Measurements from ENCODE around the gene DGCR2.

Gene DGCR2

GRCh38 chr22:19122752-19123492, 710 bp upstream of the DGCR2 start:
- peak overlapping the region; percentile 35 for H3K9ac ChIP-seq (ENCODE audit: low read length)
- peaks cover 3% of the 10 kb centered on the region for H3K27me3 ChIP-seq (ENCODE audit: control insufficient read depth, insufficient read depth, low read length)
- no peak overlapping the region for H3K4me3 ChIP-seq (ENCODE audit: low read length)
- peaks cover 23% of the 10 kb centered on the region for H3K4me1 ChIP-seq (ENCODE audit: control insufficient read depth, insufficient read depth, low read length)
- H3K9me3 ChIP-seq (ENCODE audit: control insufficient read depth, low read length): no peaks in the 10 kb centered on the region
- no peaks in the 10 kb centered on the region for H3K36me3 ChIP-seq (ENCODE audit: control insufficient read depth, insufficient read depth, low read length)

- Histone ChIP-seq H3K4me1 (ENCODE audit: control insufficient read depth, insufficient read depth, low read length) (peaks cover 30% of the 10 kb centered on the region), H3K27me3 (ENCODE audit: control insufficient read depth, insufficient read depth, low read length) (peaks cover 3% of the 10 kb centered on the region), H3K9me3 (ENCODE audit: control insufficient read depth, low read length) (no peaks in the 10 kb centered on the region), H3K36me3 (ENCODE audit: control insufficient read depth, insufficient read depth, low read length) (no peaks in the 10 kb centered on the region), H3K4me3 (ENCODE audit: low read length) (peak overlapping the region; percentile 72), H3K9ac (ENCODE audit: low read length) (peak overlapping the region; percentile 79)
Measured at GRCh38 chr22:19121631-19122142, 525 bp downstream of the DGCR2 start.

GRCh38 chr22:19120829-19121630, 1.2 kb downstream of the DGCR2 start:
- Histone ChIP-seq H3K4me3 (ENCODE audit: low read length) (peak overlapping the region; percentile 72), H3K36me3 (ENCODE audit: control insufficient read depth, insufficient read depth, low read length) (no peaks in the 10 kb centered on the region), H3K27me3 (ENCODE audit: control insufficient read depth, insufficient read depth, low read length) (peaks cover 3% of the 10 kb centered on the region), H3K9me3 (ENCODE audit: control insufficient read depth, low read length) (no peaks in the 10 kb centered on the region), H3K4me1 (ENCODE audit: control insufficient read depth, insufficient read depth, low read length) (peaks cover 30% of the 10 kb centered on the region), H3K9ac (ENCODE audit: low read length) (peak overlapping the region; percentile 79)

GRCh38 chr22:19119949-19120348, 2.3 kb downstream of the DGCR2 start:
- no peaks in the 10 kb centered on the region for H3K36me3 ChIP-seq (ENCODE audit: control insufficient read depth, insufficient read depth, low read length)
- no peaks in the 10 kb centered on the region for H3K9me3 ChIP-seq (ENCODE audit: control insufficient read depth, low read length)
- H3K9ac ChIP-seq (ENCODE audit: low read length): peak overlapping the region; percentile 79
- no peak overlapping the region for H3K4me3 ChIP-seq (ENCODE audit: low read length)
- H3K4me1 ChIP-seq (ENCODE audit: control insufficient read depth, insufficient read depth, low read length): peaks cover 30% of the 10 kb centered on the region
- H3K27me3 ChIP-seq (ENCODE audit: control insufficient read depth, insufficient read depth, low read length): no peaks in the 10 kb centered on the region

DNA sequence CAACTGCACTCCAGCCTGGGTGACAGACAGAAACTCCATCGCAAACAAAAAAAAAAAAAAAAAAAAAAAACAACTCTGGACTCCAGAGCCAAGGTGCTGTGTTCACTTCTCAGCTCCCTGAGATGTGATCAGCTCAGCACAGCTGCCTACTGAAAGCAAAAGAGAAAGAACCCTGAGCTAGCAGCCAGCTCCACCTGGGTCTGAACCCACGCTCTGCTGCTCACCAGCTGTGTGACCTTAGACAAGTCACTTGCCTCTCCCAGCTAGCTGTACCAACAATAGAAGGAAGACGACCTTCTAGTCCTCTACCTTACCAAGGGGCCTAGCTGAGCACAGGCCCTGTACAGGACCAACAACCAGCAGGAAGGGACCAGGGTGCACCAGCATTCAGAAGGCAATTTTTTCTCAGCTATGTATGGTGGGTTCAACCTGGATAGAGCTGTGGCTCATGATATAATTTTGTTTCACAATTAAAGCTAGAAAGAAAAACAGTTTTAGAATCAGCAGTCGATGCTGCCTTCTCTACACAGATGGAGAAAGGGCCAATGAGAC, 3.8 kb downstream of the DGCR2 start:
- no peak overlapping the region for H3K9ac ChIP-seq (ENCODE audit: low read length)
- H3K27me3 ChIP-seq (ENCODE audit: control insufficient read depth, insufficient read depth, low read length): no peaks in the 10 kb centered on the region
- H3K9me3 ChIP-seq (ENCODE audit: control insufficient read depth, low read length): no peaks in the 10 kb centered on the region
- peaks cover 30% of the 10 kb centered on the region for H3K4me1 ChIP-seq (ENCODE audit: control insufficient read depth, insufficient read depth, low read length)
- no peaks in the 10 kb centered on the region for H3K36me3 ChIP-seq (ENCODE audit: control insufficient read depth, insufficient read depth, low read length)
- no peak overlapping the region for H3K4me3 ChIP-seq (ENCODE audit: low read length)

DNA sequence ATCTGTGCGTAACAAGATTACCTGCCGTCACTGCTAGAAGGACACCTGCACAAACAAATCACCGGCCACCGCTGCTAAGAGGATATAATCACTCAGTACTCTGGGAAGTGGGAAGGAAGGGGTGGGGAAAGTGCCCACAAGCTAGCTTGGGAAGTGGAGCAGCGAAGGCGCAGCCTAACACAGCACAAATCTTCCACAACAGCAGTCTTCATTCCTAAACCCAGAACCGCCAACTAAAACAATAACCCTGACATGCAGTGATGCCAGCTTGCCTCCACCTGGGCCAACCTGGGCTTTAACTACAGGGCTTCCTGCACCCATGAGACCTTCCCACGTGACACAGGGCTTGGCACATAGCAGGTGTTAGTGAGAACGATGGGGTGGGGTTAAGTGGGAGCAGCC, 5.1 kb downstream of the DGCR2 start:
- peaks cover 30% of the 10 kb centered on the region for H3K4me1 ChIP-seq (ENCODE audit: control insufficient read depth, insufficient read depth, low read length)
- H3K27me3 ChIP-seq (ENCODE audit: control insufficient read depth, insufficient read depth, low read length): no peaks in the 10 kb centered on the region
- no peak overlapping the region for H3K4me3 ChIP-seq (ENCODE audit: low read length)
- H3K36me3 ChIP-seq (ENCODE audit: control insufficient read depth, insufficient read depth, low read length): no peaks in the 10 kb centered on the region
- H3K9ac ChIP-seq (ENCODE audit: low read length): no peak overlapping the region
- no peaks in the 10 kb centered on the region for H3K9me3 ChIP-seq (ENCODE audit: control insufficient read depth, low read length)

DNA sequence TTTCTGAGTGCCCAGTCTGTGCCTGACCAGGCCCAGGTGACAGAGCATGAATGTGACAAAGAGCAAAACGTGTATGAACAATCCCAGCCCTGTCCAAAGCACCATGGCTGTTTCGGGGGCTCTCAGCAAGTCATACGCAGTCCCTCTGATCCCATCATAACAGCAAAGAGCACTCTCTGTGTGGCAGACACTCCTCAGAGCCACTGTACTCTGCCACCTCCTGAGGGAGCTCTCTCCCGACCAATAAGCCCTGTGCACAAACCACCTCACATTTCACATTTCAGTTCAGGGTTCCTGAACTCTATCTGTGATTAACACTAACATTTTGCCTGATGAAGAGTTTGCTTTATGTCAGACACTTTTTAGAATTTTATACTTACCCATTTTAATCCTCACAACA, 6.6 kb downstream of the DGCR2 start:
- Histone ChIP-seq H3K9me3 (ENCODE audit: control insufficient read depth, low read length) (no peaks in the 10 kb centered on the region), H3K4me1 (ENCODE audit: control insufficient read depth, insufficient read depth, low read length) (peaks cover 25% of the 10 kb centered on the region), H3K4me3 (ENCODE audit: low read length) (no peak overlapping the region), H3K36me3 (ENCODE audit: control insufficient read depth, insufficient read depth, low read length) (no peaks in the 10 kb centered on the region), H3K9ac (ENCODE audit: low read length) (no peak overlapping the region), H3K27me3 (ENCODE audit: control insufficient read depth, insufficient read depth, low read length) (no peaks in the 10 kb centered on the region)

- H3K4me3 ChIP-seq (ENCODE audit: low read length): no peak overlapping the region
- H3K9me3 ChIP-seq (ENCODE audit: control insufficient read depth, low read length): no peaks in the 10 kb centered on the region
- H3K9ac ChIP-seq (ENCODE audit: low read length): no peak overlapping the region
- H3K36me3 ChIP-seq (ENCODE audit: control insufficient read depth, insufficient read depth, low read length): no peaks in the 10 kb centered on the region
- H3K27me3 ChIP-seq (ENCODE audit: control insufficient read depth, insufficient read depth, low read length): no peaks in the 10 kb centered on the region
- H3K4me1 ChIP-seq (ENCODE audit: control insufficient read depth, insufficient read depth, low read length): peaks cover 21% of the 10 kb centered on the region
Measured at GRCh38 chr22:19114984-19115552, 7.1 kb downstream of the DGCR2 start.

GRCh38 chr22:19113429-19113828, 8.8 kb downstream of the DGCR2 start:
- no peaks in the 10 kb centered on the region for H3K27me3 ChIP-seq (ENCODE audit: control insufficient read depth, insufficient read depth, low read length)
- H3K9ac ChIP-seq (ENCODE audit: low read length): no peak overlapping the region
- H3K9me3 ChIP-seq (ENCODE audit: control insufficient read depth, low read length): no peaks in the 10 kb centered on the region
- no peaks in the 10 kb centered on the region for H3K36me3 ChIP-seq (ENCODE audit: control insufficient read depth, insufficient read depth, low read length)
- H3K4me3 ChIP-seq (ENCODE audit: low read length): no peak overlapping the region
- H3K4me1 ChIP-seq (ENCODE audit: control insufficient read depth, insufficient read depth, low read length): peaks cover 21% of the 10 kb centered on the region

- H3K36me3 ChIP-seq (ENCODE audit: control insufficient read depth, insufficient read depth, low read length): no peaks in the 10 kb centered on the region
- H3K4me3 ChIP-seq (ENCODE audit: low read length): no peak overlapping the region
- no peaks in the 10 kb centered on the region for H3K9me3 ChIP-seq (ENCODE audit: control insufficient read depth, low read length)
- peaks cover 22% of the 10 kb centered on the region for H3K4me1 ChIP-seq (ENCODE audit: control insufficient read depth, insufficient read depth, low read length)
- no peak overlapping the region for H3K9ac ChIP-seq (ENCODE audit: low read length)
- no peaks in the 10 kb centered on the region for H3K27me3 ChIP-seq (ENCODE audit: control insufficient read depth, insufficient read depth, low read length)
Measured at GRCh38 chr22:19111584-19111983, 10.6 kb downstream of the DGCR2 start.

- Histone ChIP-seq H3K27me3 (ENCODE audit: control insufficient read depth, insufficient read depth, low read length) (no peaks in the 10 kb centered on the region), H3K9ac (ENCODE audit: low read length) (no peak overlapping the region), H3K4me1 (ENCODE audit: control insufficient read depth, insufficient read depth, low read length) (peaks cover 26% of the 10 kb centered on the region), H3K36me3 (ENCODE audit: control insufficient read depth, insufficient read depth, low read length) (no peaks in the 10 kb centered on the region), H3K4me3 (ENCODE audit: low read length) (no peak overlapping the region), H3K9me3 (ENCODE audit: control insufficient read depth, low read length) (no peaks in the 10 kb centered on the region)
Measured at GRCh38 chr22:19111140-19111539, 11.1 kb downstream of the DGCR2 start.

- Histone ChIP-seq H3K4me1 (ENCODE audit: control insufficient read depth, insufficient read depth, low read length) (peaks cover 31% of the 10 kb centered on the region), H3K9me3 (ENCODE audit: control insufficient read depth, low read length) (no peaks in the 10 kb centered on the region), H3K4me3 (ENCODE audit: low read length) (no peak overlapping the region), H3K9ac (ENCODE audit: low read length) (no peak overlapping the region), H3K27me3 (ENCODE audit: control insufficient read depth, insufficient read depth, low read length) (no peaks in the 10 kb centered on the region), H3K36me3 (ENCODE audit: control insufficient read depth, insufficient read depth, low read length) (no peaks in the 10 kb centered on the region)
Measured at GRCh38 chr22:19110646-19111045, 11.6 kb downstream of the DGCR2 start.
